Activated T-cell treated with anti-CD3 and anti-CD28 coated beads for 24 hours (primary cell): Measurements from ENCODE around the gene KCNA4.
"Not testable (repeated sequence)": the region's sequence is repeated elsewhere in the genome, so short reads cannot be mapped to it uniquely, and the experiment has no call there.

Experiments used
- DNase-seq: peaks from one replicate; pipeline ENCODE4 v3.0.0-alpha.2; 2020; ENCODE audit warnings: low read depth

Gene KCNA4

GRCh38 chr11:29996016-29996415 lies 20.8 kb downstream of the KCNA4 start:
- DNase-seq, result no peak

GRCh38 chr11:29989174-29989970 lies 27.5 kb downstream of the KCNA4 start:
- no peak for DNase-seq

DNA sequence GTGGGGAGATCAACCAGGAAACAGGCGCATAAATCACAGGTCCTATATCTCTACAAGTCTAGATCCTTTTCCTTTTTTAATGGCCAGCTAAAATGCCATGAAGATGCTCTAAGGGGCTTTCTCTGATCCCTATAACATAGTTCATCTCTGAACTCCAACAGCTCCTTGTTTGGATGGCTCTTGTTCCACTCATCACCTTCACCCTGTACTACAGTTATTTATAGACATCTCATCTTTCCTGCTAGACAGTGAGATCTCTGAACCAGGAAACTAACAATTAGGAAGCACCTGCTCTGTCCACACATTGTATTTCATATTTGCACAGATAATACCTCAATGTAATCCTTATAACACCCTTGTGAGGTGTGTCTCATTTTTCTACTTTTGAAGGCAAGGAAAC lies 31.6 kb downstream of the KCNA4 start:
- no peak for DNase-seq

- no peak for DNase-seq
Observed at GRCh38 chr11:29984544-29984943, 32.3 kb downstream of the KCNA4 start.

- no peak for DNase-seq
Observed at GRCh38 chr11:29978549-29978948, 38.3 kb downstream of the KCNA4 start.

DNA sequence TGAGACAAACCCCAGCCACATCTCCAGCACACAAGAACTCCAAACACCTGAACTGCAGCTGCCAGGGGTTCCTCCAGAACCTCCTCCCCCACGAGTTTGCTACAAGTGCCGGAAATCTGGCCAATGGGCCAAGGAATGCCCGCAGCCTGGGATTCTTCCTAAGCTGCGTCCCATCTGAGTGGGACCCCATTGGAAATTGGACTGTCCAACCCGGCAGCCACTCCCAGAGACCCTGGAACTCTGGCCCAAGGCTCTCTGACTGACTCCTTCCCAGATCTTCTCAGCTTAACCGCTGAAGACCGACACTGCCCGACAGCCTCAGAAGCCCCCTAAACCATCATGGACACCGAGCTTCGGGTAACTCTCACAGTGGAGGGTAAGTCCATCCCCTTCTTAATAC lies 41.2 kb downstream of the KCNA4 start:
- not testable (repeated sequence) for DNase-seq

GRCh38 chr11:29963796-29964195 lies 53.0 kb downstream of the KCNA4 start:
- no peak for DNase-seq

GRCh38 chr11:29963036-29963435 lies 53.8 kb downstream of the KCNA4 start:
- DNase-seq, result no peak

DNA sequence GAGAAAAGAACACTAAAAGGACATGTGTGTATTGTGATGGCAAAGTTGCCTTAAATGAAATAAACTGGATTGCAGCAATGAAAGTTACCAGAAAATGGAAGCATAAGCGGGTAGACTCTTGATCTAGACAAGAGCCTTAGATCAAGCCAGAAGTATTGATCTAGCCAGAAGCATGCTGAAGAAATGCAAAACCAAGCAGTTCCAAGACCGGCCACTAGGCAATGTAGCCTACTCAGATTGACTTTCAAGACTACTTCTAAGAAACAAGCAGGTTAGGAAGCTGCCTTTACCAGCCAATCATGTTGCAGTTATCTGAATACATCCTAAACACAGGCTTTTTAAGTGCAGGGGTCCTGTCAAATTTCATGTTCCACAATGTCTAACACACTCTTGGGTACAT lies 54.6 kb downstream of the KCNA4 start:
- no peak for DNase-seq
